HepG2 (cell line): ENCODE results near the gene NME1. TPM values are rescaled to one million over a fixed set of nuclear protein-coding genes. Genes with fewer than 3 reads are reported as not detected.

Source experiments
- ASH2L ChIP-seq: fragments of 300-600, 200-600 bp; sonication (generic); IDR thresholded peaks from 2 replicates; pipeline ENCODE4 v1.7.0; 2017; ENCODE audit warnings: low read depth, mild to moderate bottlenecking, moderate library complexity, mixed read lengths, low read length; ENCODE audit not compliant: insufficient read length
- CAMTA2 ChIP-seq: sonication (generic); formaldehyde crosslinking; IDR thresholded peaks from 2 replicates; pipeline ENCODE4 v1.4.0; 2020; ENCODE audit warnings: mild to moderate bottlenecking, missing genetic modification reagents, borderline replicate concordance
- EED ChIP-seq: sonication (generic); formaldehyde crosslinking; IDR thresholded peaks from 2 replicates; pipeline ENCODE4 v1.5.0; 2020; ENCODE audit warnings: mild to moderate bottlenecking, missing genetic modification reagents
- FOXK2 ChIP-seq: fragments of 450-650 bp; IDR thresholded peaks from 2 replicates; pipeline ENCODE4 v1.6.1; 2016
- HNRNPUL1 ChIP-seq: fragments of 200-400 bp; formaldehyde crosslinking; IDR thresholded peaks from 2 replicates; pipeline ENCODE4 v1.6.1; 2017; ENCODE audit warnings: low read depth, mild to moderate bottlenecking, low read length, moderate library complexity
- JUNB ChIP-seq: sonication (generic); formaldehyde crosslinking; IDR thresholded peaks from 2 replicates; pipeline ENCODE4 v1.8.0; 2022; ENCODE audit warnings: missing genetic modification reagents, mild to moderate bottlenecking, borderline replicate concordance
- NONO ChIP-seq, 2 experiments: fragments of 450-650 bp in 1 of 2; sonication (generic) in 1 of 2; formaldehyde crosslinking in 1 of 2; IDR thresholded peaks in 1 of 2; conservative IDR thresholded peaks in 1 of 2; 2 replicates each; pipeline versions ENCODE4 v1.6.1 to v1.8.0; 2017 to 2022; ENCODE audit warnings: mild to moderate bottlenecking in 1 of 2, missing genetic modification reagents in 1 of 2, moderate library complexity in 1 of 2
- PREB ChIP-seq: sonication (generic); formaldehyde crosslinking; IDR thresholded peaks from 2 replicates; pipeline ENCODE4 v1.4.0; 2020; ENCODE audit warnings: missing genetic modification reagents
- RFXANK ChIP-seq: IDR thresholded peaks from 2 replicates; pipeline ENCODE4 v1.6.1; 2016
- RNF2 ChIP-seq: fragments of 450-650 bp; conservative IDR thresholded peaks from 2 replicates; pipeline ENCODE4 v1.6.1; 2016; ENCODE audit warnings: low read depth
- SMYD3 ChIP-seq: sonication (generic); formaldehyde crosslinking; IDR thresholded peaks from 2 replicates; pipeline ENCODE4 v1.8.1; 2023; ENCODE audit warnings: mild to moderate bottlenecking, missing genetic modification reagents
- SNAPC2 ChIP-seq: sonication (generic); formaldehyde crosslinking; IDR thresholded peaks from 2 replicates; pipeline ENCODE4 v1.8.1; 2022; ENCODE audit warnings: mild to moderate bottlenecking, missing genetic modification reagents
- SSRP1 ChIP-seq: IDR thresholded peaks from 2 replicates; pipeline ENCODE4 v1.6.1; 2016; ENCODE audit warnings: control low read depth
- TRIM22 ChIP-seq: fragments of 450-650 bp; IDR thresholded peaks from 2 replicates; pipeline ENCODE4 v1.6.1; 2017
- ZBTB20 ChIP-seq: sonication (generic); formaldehyde crosslinking; IDR thresholded peaks from 2 replicates; pipeline ENCODE4 v1.8.1; 2023; ENCODE audit warnings: missing genetic modification reagents, low read depth, mild to moderate bottlenecking, borderline replicate concordance
- ZBTB42 ChIP-seq: sonication (generic); formaldehyde crosslinking; IDR thresholded peaks from 2 replicates; pipeline ENCODE4 v1.5.0; 2020; ENCODE audit warnings: mild to moderate bottlenecking, missing genetic modification reagents
- ZFP82 ChIP-seq: sonication (generic); formaldehyde crosslinking; IDR thresholded peaks from 2 replicates; pipeline ENCODE4 v1.5.1; 2020; ENCODE audit warnings: mild to moderate bottlenecking, missing genetic modification reagents, borderline replicate concordance
- ZNF18 ChIP-seq: sonication (generic); formaldehyde crosslinking; IDR thresholded peaks from 2 replicates; pipeline ENCODE4 v1.8.0; 2022; ENCODE audit warnings: mild to moderate bottlenecking, missing genetic modification reagents; ENCODE audit not compliant: insufficient replicate concordance
- ZNF354B ChIP-seq: sonication (generic); formaldehyde crosslinking; IDR thresholded peaks from 2 replicates; pipeline ENCODE4 v1.8.0; 2022; ENCODE audit warnings: mild to moderate bottlenecking, missing genetic modification reagents
- ZNF562 ChIP-seq: sonication (generic); formaldehyde crosslinking; IDR thresholded peaks from 2 replicates; pipeline ENCODE4 v1.8.0; 2022; ENCODE audit warnings: missing genetic modification reagents, borderline replicate concordance
- ZNF687 ChIP-seq: sonication (generic); formaldehyde crosslinking; IDR thresholded peaks from 2 replicates; pipeline ENCODE4 v1.5.1; 2020; ENCODE audit warnings: mild to moderate bottlenecking, missing genetic modification reagents, moderate library complexity
- ZNF83 ChIP-seq: sonication (generic); formaldehyde crosslinking; IDR thresholded peaks from 2 replicates; pipeline ENCODE4 v1.4.0; 2020; ENCODE audit warnings: missing genetic modification reagents, mild to moderate bottlenecking, borderline replicate concordance
- polyA plus RNA-seq, 8 experiments: library from polyadenylated mRNA; depleted of rRNA in 3 of 8; stranded (reverse) in 7 of 8; unstranded in 1 of 8; fragments of >200 nt; fragmentation: Illumina TruSeq in 4 of 8; extraction: Trizol in 4 of 8; gene quantifications; 2 replicates each; pipeline versions ENCODE4 v1.2.1 to v1.2.3, GENCODE V29; 2011 to 2016; ENCODE audit warnings: low read depth in 4 of 8, missing spikeins in 1 of 8, mixed read lengths in 1 of 8; ENCODE audit not compliant: insufficient read depth in 1 of 8
- total RNA-seq, 5 experiments: library from RNA; depleted of rRNA; stranded (reverse); fragments of >200 nt; fragmentation: Illumina TruSeq; extraction: Trizol; gene quantifications; 2 replicates each; pipeline ENCODE4 v1.2.3, GENCODE V29; 2016; ENCODE audit warnings: low read depth in 1 of 5

The NME1 gene
- total and polyA plus RNA-seq, 2 of the 13 experiments (the other 11 are each of a cell fraction or from before 2014, with no cell fraction given), result 295 to 516 TPM

GRCh38 chr17:51118330-51119195 is 34.8 kb upstream of the NME1 start (continued):
- no peak for TF ChIP-seq ZFP82 (CRISPR knock-in tag)
- TF ChIP-seq ZNF562 (CRISPR knock-in tag), result no peak
- no peak for TF ChIP-seq RNF2
- TF ChIP-seq RFXANK (CRISPR knock-in tag), result no peak
- no peak for TF ChIP-seq EED (CRISPR knock-in tag)
- TF ChIP-seq SMYD3 (CRISPR knock-in tag), result no peak
- TF ChIP-seq PREB (CRISPR knock-in tag), result no peak
- TF ChIP-seq SNAPC2, result no peak
- 0 out of 2 replicates have a peak, but pooled peaks have one; percentile 39 for TF ChIP-seq FOXK2
- no peak for TF ChIP-seq TRIM22
- TF ChIP-seq NONO (IDR thresholded peaks at IDR 0.05), result no peak
- TF ChIP-seq NONO (CRISPR knock-in tag; conservative IDR thresholded peaks at IDR 0.05), result no peak
- no peak for TF ChIP-seq ZNF83 (CRISPR knock-in tag)
- TF ChIP-seq ZBTB42 (CRISPR knock-in tag), result no peak
- TF ChIP-seq ZNF18 (CRISPR knock-in tag), result no peak
- TF ChIP-seq JUNB (CRISPR knock-in tag), result no peak
- no peak for TF ChIP-seq ASH2L
- TF ChIP-seq ZNF354B (CRISPR knock-in tag), result no peak
- no peak for TF ChIP-seq ZNF687 (CRISPR knock-in tag)
- TF ChIP-seq SSRP1 (CRISPR knock-in tag), result no peak
- peak; percentile 44; the same call in 1 of the 2 replicates for TF ChIP-seq ZBTB20
- no peak for TF ChIP-seq HNRNPUL1
- TF ChIP-seq CAMTA2 (CRISPR knock-in tag), result no peak
